ENCODE measurements around the gene TRAP1. TPM values are rescaled to one million over a fixed set of nuclear protein-coding genes. Genes with fewer than 3 reads are reported as not detected.

TRAP1 gene
- polyA plus RNA-seq, 3 donors, result 22.8 to 54.0 (median 22.9) TPM

- no peak overlapping the region for H3K9ac ChIP-seq (ENCODE audit: insufficient read depth, low read length, poor library complexity, severe bottlenecking)
- peaks cover 64% of the 10 kb centered on the region for H3K4me1 Mint-ChIP-seq
- intact Hi-C loops (cut with micrococcal nuclease), result no loop called here
- peak overlapping the region; percentile 63 for H3K4me2 ChIP-seq (replicated peaks; ENCODE audit: extremely low read depth, low read length, poor library complexity, severe bottlenecking)
- peaks cover 64% of the 10 kb centered on the region for H3K79me2 ChIP-seq (ENCODE audit: insufficient read depth, low read length)
- H3K4me1 ChIP-seq (ENCODE audit: control insufficient read depth in 1 of 2, insufficient read depth in 2 of 2, low read length in 2 of 2), result peaks cover 45 to 56% of the 10 kb centered on the region in 2 donors
- TF ChIP-seq, protein P1, sequence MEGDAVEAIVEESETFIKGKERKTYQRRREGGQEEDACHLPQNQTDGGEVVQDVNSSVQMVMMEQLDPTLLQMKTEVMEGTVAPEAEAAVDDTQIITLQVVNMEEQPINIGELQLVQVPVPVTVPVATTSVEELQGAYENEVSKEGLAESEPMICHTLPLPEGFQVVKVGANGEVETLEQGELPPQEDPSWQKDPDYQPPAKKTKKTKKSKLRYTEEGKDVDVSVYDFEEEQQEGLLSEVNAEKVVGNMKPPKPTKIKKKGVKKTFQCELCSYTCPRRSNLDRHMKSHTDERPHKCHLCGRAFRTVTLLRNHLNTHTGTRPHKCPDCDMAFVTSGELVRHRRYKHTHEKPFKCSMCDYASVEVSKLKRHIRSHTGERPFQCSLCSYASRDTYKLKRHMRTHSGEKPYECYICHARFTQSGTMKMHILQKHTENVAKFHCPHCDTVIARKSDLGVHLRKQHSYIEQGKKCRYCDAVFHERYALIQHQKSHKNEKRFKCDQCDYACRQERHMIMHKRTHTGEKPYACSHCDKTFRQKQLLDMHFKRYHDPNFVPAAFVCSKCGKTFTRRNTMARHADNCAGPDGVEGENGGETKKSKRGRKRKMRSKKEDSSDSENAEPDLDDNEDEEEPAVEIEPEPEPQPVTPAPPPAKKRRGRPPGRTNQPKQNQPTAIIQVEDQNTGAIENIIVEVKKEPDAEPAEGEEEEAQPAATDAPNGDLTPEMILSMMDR (IDR thresholded peaks at IDR 0.05), result no peak
- H3K27me3 Mint-ChIP-seq (ENCODE audit: low read depth in 3 of 3), result no peaks in the 10 kb centered on the region
- peak overlapping the region; percentile 24 to 78 for H3K4me3 Mint-ChIP-seq
- H3K36me3 ChIP-seq (replicated peaks in 1 of 2; ENCODE audit: control insufficient read depth in 1 of 2, insufficient read depth in 2 of 2, low read length in 2 of 2), result no peaks in the 10 kb centered on the region
- H3K4me3 ChIP-seq (replicated peaks in 1 of 3; ENCODE audit: low read depth in 2 of 3, low read length in 3 of 3), result peak overlapping the region in 1 of 3 experiments; percentile 30
- WGBS (ENCODE audit: insufficient coverage), result 80% methylated on average over 3 of the region's 4 CpGs
- no peaks in the 10 kb centered on the region for H3K27me3 ChIP-seq (ENCODE audit: control insufficient read depth in 2 of 2, insufficient read depth in 2 of 2, low read length in 2 of 2)
- H2AFZ ChIP-seq (ENCODE audit: insufficient read depth, low read depth, low read length, poor library complexity, severe bottlenecking), result no peak overlapping the region
- no peaks in the 10 kb centered on the region for H4K20me1 ChIP-seq (ENCODE audit: insufficient read depth, low read length)
- peak; percentile 33 to 72 (median 48) for DNase-seq
- H3K9me3 ChIP-seq (replicated peaks in 1 of 2; ENCODE audit: control insufficient read depth in 1 of 2, insufficient read depth in 1 of 2, low read length in 2 of 2), result no peaks in the 10 kb centered on the region
- peaks cover 7 to 8% of the 10 kb centered on the region in 2 donors for H3K36me3 Mint-ChIP-seq
- peak overlapping the region; percentile 76 to 85 (median 81) for H3K27ac Mint-ChIP-seq
- H3K27ac ChIP-seq (ENCODE audit: low read depth in 1 of 2, low read length in 2 of 2), result peak overlapping the region; percentile 54 to 67
- no peaks in the 10 kb centered on the region for H3K9me3 Mint-ChIP-seq
Measured at GRCh38 chr16:3625911-3626732, 91.2 kb downstream of the TRAP1 start.

DNA sequence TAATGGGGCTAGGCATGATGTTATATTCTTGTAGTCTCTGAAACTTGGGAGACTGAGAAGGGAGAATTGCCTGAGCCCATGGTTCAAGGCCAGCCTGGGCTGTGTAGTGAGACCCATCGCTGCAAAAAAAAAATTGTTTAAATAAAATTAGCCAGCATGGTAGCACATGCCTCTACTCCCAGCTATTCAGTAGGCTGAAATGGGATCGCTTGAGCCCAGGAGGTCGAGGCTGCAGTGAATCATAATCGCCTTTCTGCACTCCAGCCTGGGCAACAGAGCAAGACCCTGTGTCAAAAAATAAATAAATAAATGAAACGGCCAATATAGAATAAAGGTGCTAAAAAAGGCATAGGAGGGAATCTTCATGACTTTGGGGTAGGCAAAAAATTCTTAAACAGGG, 92.0 kb downstream of the TRAP1 start:
- H3K27me3 ChIP-seq (ENCODE audit: control insufficient read depth in 2 of 2, insufficient read depth in 2 of 2, low read length in 2 of 2), result no peaks in the 10 kb centered on the region
- H3K27ac Mint-ChIP-seq, result peak overlapping the region in 4 of 7 donors; percentile 30 to 85 (median 80)
- no peaks in the 10 kb centered on the region for H3K36me3 ChIP-seq (replicated peaks in 1 of 2; ENCODE audit: control insufficient read depth in 1 of 2, insufficient read depth in 2 of 2, low read length in 2 of 2)
- no peak for DNase-seq
- H3K27me3 Mint-ChIP-seq (ENCODE audit: low read depth in 3 of 3), result no peaks in the 10 kb centered on the region
- peaks cover 64% of the 10 kb centered on the region for H3K4me1 Mint-ChIP-seq
- H2AFZ ChIP-seq (ENCODE audit: insufficient read depth, low read depth, low read length, poor library complexity, severe bottlenecking), result no peak overlapping the region
- H4K20me1 ChIP-seq (ENCODE audit: insufficient read depth, low read length), result no peaks in the 10 kb centered on the region
- peak overlapping the region; percentile 63 for H3K4me2 ChIP-seq (replicated peaks; ENCODE audit: extremely low read depth, low read length, poor library complexity, severe bottlenecking)
- TF ChIP-seq, protein P1 (IDR thresholded peaks at IDR 0.05), result no peak
- H3K4me3 ChIP-seq (replicated peaks in 1 of 3; ENCODE audit: low read depth in 2 of 3, low read length in 3 of 3), result peak overlapping the region in 1 of 3 experiments; percentile 30
- H3K79me2 ChIP-seq (ENCODE audit: insufficient read depth, low read length), result peaks cover 65% of the 10 kb centered on the region
- intact Hi-C loops (cut with micrococcal nuclease), result no loop called here
- WGBS (ENCODE audit: insufficient coverage), result 100% methylated on average over 3 of the region's 5 CpGs
- no peak overlapping the region for H3K9ac ChIP-seq (ENCODE audit: insufficient read depth, low read length, poor library complexity, severe bottlenecking)
- no peak overlapping the region for H3K4me3 Mint-ChIP-seq
- no peaks in the 10 kb centered on the region for H3K9me3 ChIP-seq (replicated peaks in 1 of 2; ENCODE audit: control insufficient read depth in 1 of 2, insufficient read depth in 1 of 2, low read length in 2 of 2)
- peaks cover 8 to 9% of the 10 kb centered on the region in 2 donors for H3K36me3 Mint-ChIP-seq
- H3K4me1 ChIP-seq (ENCODE audit: control insufficient read depth in 1 of 2, insufficient read depth in 2 of 2, low read length in 2 of 2), result peaks cover 45 to 56% of the 10 kb centered on the region in 2 donors
- peak overlapping the region; percentile 54 to 67 for H3K27ac ChIP-seq (ENCODE audit: low read depth in 1 of 2, low read length in 2 of 2)
- H3K9me3 Mint-ChIP-seq, result no peaks in the 10 kb centered on the region

Data from CD14-positive monocyte (primary cell).